ENCODE data around the gene DOCK3.
A peak's percentile ranks its signal among the peaks of the same experiment; 100 is the strongest.
"Not testable (repeated sequence)": the region's sequence is repeated elsewhere in the genome, so short reads cannot be mapped to it uniquely, and the experiment has no call there.

Gene DOCK3

GRCh38 chr3:50883755-50884154 lies 209.0 kb downstream of the DOCK3 start:
- DNase-seq (ENCODE audit: low spot score), result no peak

- DNase-seq (ENCODE audit: low spot score), result peak; percentile 19
Observed at GRCh38 chr3:50885070-50885850, 210.5 kb downstream of the DOCK3 start.

GRCh38 chr3:50890688-50891344 lies 216.1 kb downstream of the DOCK3 start:
- no peak for DNase-seq (ENCODE audit: low spot score)

- not testable (repeated sequence) for DNase-seq (ENCODE audit: low spot score)
Observed at GRCh38 chr3:50901097-50901496, 226.4 kb downstream of the DOCK3 start.

- no peak for DNase-seq (ENCODE audit: low spot score)
Observed at GRCh38 chr3:50912746-50913145, 238.0 kb downstream of the DOCK3 start.

- DNase-seq (ENCODE audit: low spot score), result no peak
Observed at GRCh38 chr3:50913260-50913659, 238.5 kb downstream of the DOCK3 start.

GRCh38 chr3:50922071-50922470 lies 247.3 kb downstream of the DOCK3 start:
- DNase-seq (ENCODE audit: low spot score), result not testable (repeated sequence)

GRCh38 chr3:50923955-50924354 lies 249.2 kb downstream of the DOCK3 start:
- DNase-seq (ENCODE audit: low spot score), result no peak

GRCh38 chr3:50924638-50925037 lies 249.9 kb downstream of the DOCK3 start:
- DNase-seq (ENCODE audit: low spot score), result no peak

GRCh38 chr3:50926868-50927267 lies 252.1 kb downstream of the DOCK3 start:
- DNase-seq (ENCODE audit: low spot score), result no peak

GRCh38 chr3:50930371-50931208 lies 255.9 kb downstream of the DOCK3 start:
- no peak for DNase-seq (ENCODE audit: low spot score)

- DNase-seq (ENCODE audit: low spot score), result not testable (repeated sequence)
Observed at GRCh38 chr3:50932918-50933317, 258.2 kb downstream of the DOCK3 start.

GRCh38 chr3:50936389-50936788 lies 261.7 kb downstream of the DOCK3 start:
- DNase-seq (ENCODE audit: low spot score), result no peak

GRCh38 chr3:50947419-50947818 lies 272.7 kb downstream of the DOCK3 start:
- no peak for DNase-seq (ENCODE audit: low spot score)

GRCh38 chr3:50950591-50950990 lies 275.9 kb downstream of the DOCK3 start:
- DNase-seq (ENCODE audit: low spot score), result no peak

- DNase-seq (ENCODE audit: low spot score), result no peak
Observed at GRCh38 chr3:50953825-50954414, 279.2 kb downstream of the DOCK3 start.

- no peak for DNase-seq (ENCODE audit: low spot score)
Observed at GRCh38 chr3:50961386-50961785, 286.7 kb downstream of the DOCK3 start.

GRCh38 chr3:50971487-50971924 lies 296.8 kb downstream of the DOCK3 start:
- DNase-seq (ENCODE audit: low spot score), result peak; percentile 79

- no peak for DNase-seq (ENCODE audit: low spot score)
Observed at GRCh38 chr3:50972029-50972428, 297.3 kb downstream of the DOCK3 start.

- DNase-seq (ENCODE audit: low spot score), result not testable (repeated sequence)
Observed at GRCh38 chr3:50978586-50978985, 303.9 kb downstream of the DOCK3 start.

- DNase-seq (ENCODE audit: low spot score), result no peak
Observed at GRCh38 chr3:50978991-50979667, 304.4 kb downstream of the DOCK3 start.
